OCI-LY3 (cell line): ENCODE measurements around the gene DNM3.

Source experiments
- H2AFZ ChIP-seq: fragments of 200-600, 300-600 bp; shearing (Covaris generic); 2 replicates; pipeline ENCODE4 v1.6.0; 2014; ENCODE audit warnings: antibody characterized with exemption, low read depth, low read length
- H3K27ac ChIP-seq: fragments of 200-600, 300-600 bp; sonication (generic); 2 replicates; pipeline ENCODE4 v1.5.1; 2014; ENCODE audit warnings: mild to moderate bottlenecking, low read length, moderate library complexity, mixed read lengths
- H3K27me3 ChIP-seq: fragments of 200-600, 300-600 bp; sonication (generic); 2 replicates; pipeline ENCODE4 v1.6.1; 2014; ENCODE audit warnings: low read depth, low read length, mixed read lengths
- H3K36me3 ChIP-seq: fragments of 200-600, 300-600 bp; sonication (generic); replicated peaks from 2 replicates; pipeline ENCODE3; 2014; ENCODE audit warnings: low read depth, low read length, mixed read lengths
- H3K4me1 ChIP-seq: fragments of 300-600, 200-600 bp; sonication (generic); 2 replicates; pipeline ENCODE4 v1.6.1; 2014; ENCODE audit warnings: low read length, mixed read lengths
- H3K4me2 ChIP-seq: fragments of 200-600, 300-600 bp; sonication (generic); 2 replicates; pipeline ENCODE4 v1.6.1; 2014; ENCODE audit warnings: low read length, mixed read lengths
- H3K4me3 ChIP-seq: fragments of 300-600, 200-600 bp; sonication (generic); 2 replicates; pipeline ENCODE4 v1.5.1; 2014; ENCODE audit warnings: antibody characterized with exemption, mild to moderate bottlenecking, low read length, moderate library complexity
- H3K79me2 ChIP-seq: fragments of 300-600, 200-600 bp; shearing (Covaris generic); 2 replicates; pipeline ENCODE4 v1.6.1; 2014; ENCODE audit warnings: mild to moderate bottlenecking, low read length, mixed read lengths
- H3K9ac ChIP-seq: fragments of 300-600, 200-600 bp; shearing (Covaris generic); 2 replicates; pipeline ENCODE4 v1.6.0; 2014; ENCODE audit warnings: mild to moderate bottlenecking, low read length, moderate library complexity
- H3K9me3 ChIP-seq: fragments of 200-600, 300-600 bp; shearing (Covaris generic); 2 replicates; pipeline ENCODE4 v1.6.1; 2014; ENCODE audit warnings: low read length, mixed read lengths; ENCODE audit not compliant: insufficient read depth
- H4K20me1 ChIP-seq: fragments of 200-600, 300-600 bp; sonication (generic); 2 replicates; pipeline ENCODE4 v1.6.1; 2016; ENCODE audit warnings: low read length, mixed read lengths; ENCODE audit not compliant: insufficient read depth
- EZH2phosphoT487 ChIP-seq: fragments of 200-600 bp; shearing (Covaris generic); IDR thresholded peaks from 2 replicates; pipeline ENCODE4 v1.6.1; 2018; ENCODE audit warnings: antibody characterized with exemption, mixed run types, low read depth
- TF ChIP-seq, protein P1 (sequence below): fragments of 200-600, 300-600 bp; sonication (generic); IDR thresholded peaks from 2 replicates; pipeline ENCODE4 v1.5.1; 2014; ENCODE audit warnings: antibody characterized with exemption, low read length, low read depth

DNM3 gene

DNA sequence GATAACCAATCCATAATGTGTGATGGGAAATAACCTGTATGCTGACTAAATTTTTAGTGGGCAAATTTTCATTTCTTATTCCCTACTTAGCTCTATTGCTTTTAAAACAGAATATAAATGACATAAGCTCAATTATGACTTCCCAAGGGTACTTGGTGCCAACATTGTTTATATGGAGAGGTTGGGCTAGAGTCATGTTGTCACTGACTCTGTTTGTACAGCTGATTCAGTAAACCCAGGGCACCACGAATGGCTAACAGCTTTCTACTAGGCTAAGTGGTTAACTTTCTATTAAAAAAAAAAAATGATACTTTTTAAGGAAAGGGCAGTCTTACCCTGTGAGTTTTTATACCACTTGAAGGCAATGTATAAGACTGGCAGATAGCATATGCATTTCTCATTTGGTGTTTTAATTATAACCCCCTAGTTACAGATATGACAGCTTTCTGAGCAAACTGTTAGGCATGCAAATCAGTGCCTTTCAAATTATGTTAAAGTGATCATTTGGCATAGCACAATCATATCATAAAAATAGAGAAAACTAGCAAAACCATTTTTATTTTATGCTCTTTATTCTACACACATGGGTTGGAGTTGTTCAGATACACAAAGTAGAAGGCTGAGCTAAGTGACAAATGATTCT, 147.1 kb downstream of the DNM3 start:
- Histone ChIP-seq H3K9me3 (no peaks in the 10 kb centered on the region), H4K20me1 (no peaks in the 10 kb centered on the region), H3K79me2 (no peaks in the 10 kb centered on the region), H3K9ac (no peak overlapping the region), H3K36me3 (no peaks in the 10 kb centered on the region), H3K27ac (no peak overlapping the region), H2AFZ (no peak overlapping the region), H3K4me2 (no peak overlapping the region), H3K4me3 (no peak overlapping the region), H3K27me3 (no peaks in the 10 kb centered on the region), H3K4me1 (peaks cover 2% of the 10 kb centered on the region)
- no peak for TF ChIP-seq EZH2phosphoT487
- TF ChIP-seq, protein P1, sequence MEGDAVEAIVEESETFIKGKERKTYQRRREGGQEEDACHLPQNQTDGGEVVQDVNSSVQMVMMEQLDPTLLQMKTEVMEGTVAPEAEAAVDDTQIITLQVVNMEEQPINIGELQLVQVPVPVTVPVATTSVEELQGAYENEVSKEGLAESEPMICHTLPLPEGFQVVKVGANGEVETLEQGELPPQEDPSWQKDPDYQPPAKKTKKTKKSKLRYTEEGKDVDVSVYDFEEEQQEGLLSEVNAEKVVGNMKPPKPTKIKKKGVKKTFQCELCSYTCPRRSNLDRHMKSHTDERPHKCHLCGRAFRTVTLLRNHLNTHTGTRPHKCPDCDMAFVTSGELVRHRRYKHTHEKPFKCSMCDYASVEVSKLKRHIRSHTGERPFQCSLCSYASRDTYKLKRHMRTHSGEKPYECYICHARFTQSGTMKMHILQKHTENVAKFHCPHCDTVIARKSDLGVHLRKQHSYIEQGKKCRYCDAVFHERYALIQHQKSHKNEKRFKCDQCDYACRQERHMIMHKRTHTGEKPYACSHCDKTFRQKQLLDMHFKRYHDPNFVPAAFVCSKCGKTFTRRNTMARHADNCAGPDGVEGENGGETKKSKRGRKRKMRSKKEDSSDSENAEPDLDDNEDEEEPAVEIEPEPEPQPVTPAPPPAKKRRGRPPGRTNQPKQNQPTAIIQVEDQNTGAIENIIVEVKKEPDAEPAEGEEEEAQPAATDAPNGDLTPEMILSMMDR: no peak

DNA sequence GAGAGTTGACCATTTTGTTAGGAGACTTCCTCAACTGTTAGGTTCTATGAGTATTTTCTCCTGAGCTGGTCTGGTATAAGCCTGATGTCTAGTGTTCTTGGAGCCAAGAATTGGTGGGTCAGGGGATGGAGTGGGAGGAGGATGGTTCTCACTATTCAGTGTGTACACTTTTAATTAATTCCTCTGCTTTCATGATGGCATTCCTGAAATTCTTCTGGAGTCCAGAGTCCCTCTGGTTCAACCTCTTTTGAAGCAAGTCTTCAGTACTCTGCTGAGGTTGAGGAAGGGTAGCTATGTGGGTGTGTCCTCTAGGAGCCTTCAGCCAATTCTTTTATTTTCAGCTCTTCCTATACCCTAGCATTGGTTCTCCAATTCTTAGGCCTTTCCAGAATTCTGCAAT, 149.1 kb downstream of the DNM3 start:
- no peak overlapping the region for H3K4me2 ChIP-seq
- TF ChIP-seq EZH2phosphoT487: no peak
- TF ChIP-seq, protein P1: no peak
- H3K4me3 ChIP-seq: no peak overlapping the region

DNA sequence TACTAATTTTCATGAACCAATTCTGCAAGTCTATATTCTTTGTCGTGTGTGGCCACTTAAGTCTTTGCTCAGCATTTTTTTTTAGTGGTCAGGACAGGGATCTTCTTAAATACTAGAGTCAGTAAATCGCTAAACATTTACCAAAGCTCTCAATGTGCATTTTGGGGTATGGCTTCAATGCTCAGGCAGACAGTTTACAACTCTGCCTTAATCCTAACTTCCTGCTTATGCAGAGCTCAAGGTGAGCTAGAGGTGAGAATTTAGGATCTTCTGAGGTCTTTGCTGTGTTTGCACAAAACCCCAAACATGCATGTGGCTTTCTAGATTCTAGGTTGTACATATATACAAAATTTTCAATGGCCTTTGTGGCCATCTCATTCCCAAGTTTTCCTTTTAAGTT, 153.0 kb downstream of the DNM3 start:
- TF ChIP-seq, protein P1: no peak
- TF ChIP-seq EZH2phosphoT487: no peak
- Histone ChIP-seq H3K4me2 (no peak overlapping the region), H3K9me3 (no peaks in the 10 kb centered on the region)

More for the DNA sequence above, 149.1 kb downstream of the DNM3 start:
- Histone ChIP-seq H3K9ac (no peak overlapping the region), H3K36me3 (no peaks in the 10 kb centered on the region), H3K27me3 (no peaks in the 10 kb centered on the region), H3K27ac (no peak overlapping the region), H3K4me1 (no peaks in the 10 kb centered on the region), H2AFZ (no peak overlapping the region), H3K79me2 (no peaks in the 10 kb centered on the region), H4K20me1 (no peaks in the 10 kb centered on the region), H3K9me3 (no peaks in the 10 kb centered on the region)

DNA sequence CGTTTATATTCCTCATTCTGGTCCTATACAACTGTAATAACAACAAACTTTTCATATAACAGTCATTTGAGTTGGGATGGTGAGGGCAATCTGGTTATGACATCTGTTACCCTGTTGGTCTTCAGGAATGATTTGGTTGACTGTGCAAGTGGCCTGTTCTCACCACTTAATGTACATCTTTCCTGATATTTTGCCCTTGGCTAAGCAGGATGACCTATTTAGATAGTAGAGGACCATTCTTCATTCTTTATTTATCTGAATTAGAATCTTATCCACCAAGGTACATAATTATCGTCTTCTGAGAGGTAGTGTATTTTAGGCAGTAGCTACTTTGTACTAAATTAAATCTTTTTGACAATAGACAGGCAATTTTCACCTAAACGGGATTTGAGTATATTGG, 154.3 kb downstream of the DNM3 start:
- Histone ChIP-seq H3K79me2 (no peaks in the 10 kb centered on the region), H3K4me1 (no peaks in the 10 kb centered on the region), H3K36me3 (no peaks in the 10 kb centered on the region), H2AFZ (no peak overlapping the region), H3K4me2 (no peak overlapping the region), H3K4me3 (no peak overlapping the region), H4K20me1 (no peaks in the 10 kb centered on the region), H3K27me3 (no peaks in the 10 kb centered on the region), H3K9ac (no peak overlapping the region), H3K27ac (no peak overlapping the region), H3K9me3 (no peaks in the 10 kb centered on the region)
- no peak for TF ChIP-seq EZH2phosphoT487
- TF ChIP-seq, protein P1: no peak

More for the DNA sequence above, 153.0 kb downstream of the DNM3 start:
- Histone ChIP-seq H3K4me3 (no peak overlapping the region), H3K4me1 (no peaks in the 10 kb centered on the region), H3K27me3 (no peaks in the 10 kb centered on the region), H3K27ac (no peak overlapping the region), H2AFZ (no peak overlapping the region), H3K79me2 (no peaks in the 10 kb centered on the region), H4K20me1 (no peaks in the 10 kb centered on the region), H3K36me3 (no peaks in the 10 kb centered on the region), H3K9ac (no peak overlapping the region)
